Panc1 (cell line): ENCODE results near the gene ST3GAL4.

ENCODE experiments used
- CTCF ChIP-seq: fragments of 450-650 bp; IDR thresholded peaks from 2 replicates; pipeline ENCODE4 v1.5.1; 2017; ENCODE audit warnings: mild to moderate bottlenecking
- REST ChIP-seq, 2 experiments: IDR thresholded peaks; 2 replicates each; pipeline ENCODE4 v1.6.1; 2011 to 2012; ENCODE audit warnings: low read depth in 2 of 2, control low read depth in 1 of 2, low read length in 1 of 2, mild to moderate bottlenecking in 1 of 2, moderate library complexity in 1 of 2; ENCODE audit not compliant: insufficient read depth in 1 of 2
- SIN3A ChIP-seq: IDR thresholded peaks from 2 replicates; pipeline ENCODE4 v1.6.1; 2012; ENCODE audit warnings: low read depth, mild to moderate bottlenecking, low read length, moderate library complexity, borderline replicate concordance; ENCODE audit not compliant: insufficient read depth
- TCF7L2 ChIP-seq: IDR thresholded peaks from 2 replicates; pipeline ENCODE4 v1.6.1; 2011; ENCODE audit warnings: mild to moderate bottlenecking, low read depth, low read length, inconsistent platforms

- TF ChIP-seq CTCF (no peak), REST (IDR thresholded peaks at IDR 0.05; ENCODE audit: insufficient read depth in 1 of 2, low read depth in 2 of 2, low read length in 1 of 2) (no peak), TCF7L2 (no peak), SIN3A (no peak)
These were observed 16.2 kb upstream of the ST3GAL4 start for GRCh38 chr11:126339073-126339862.
